ENCODE results near the gene CEACAM4. TPM values are rescaled to one million over a fixed set of nuclear protein-coding genes. Genes with fewer than 3 reads are reported as not detected.

CEACAM4 gene
- total and polyA plus RNA-seq, 2 of the 4 experiments (the other 2 are of a cell fraction) = not detected

DNA sequence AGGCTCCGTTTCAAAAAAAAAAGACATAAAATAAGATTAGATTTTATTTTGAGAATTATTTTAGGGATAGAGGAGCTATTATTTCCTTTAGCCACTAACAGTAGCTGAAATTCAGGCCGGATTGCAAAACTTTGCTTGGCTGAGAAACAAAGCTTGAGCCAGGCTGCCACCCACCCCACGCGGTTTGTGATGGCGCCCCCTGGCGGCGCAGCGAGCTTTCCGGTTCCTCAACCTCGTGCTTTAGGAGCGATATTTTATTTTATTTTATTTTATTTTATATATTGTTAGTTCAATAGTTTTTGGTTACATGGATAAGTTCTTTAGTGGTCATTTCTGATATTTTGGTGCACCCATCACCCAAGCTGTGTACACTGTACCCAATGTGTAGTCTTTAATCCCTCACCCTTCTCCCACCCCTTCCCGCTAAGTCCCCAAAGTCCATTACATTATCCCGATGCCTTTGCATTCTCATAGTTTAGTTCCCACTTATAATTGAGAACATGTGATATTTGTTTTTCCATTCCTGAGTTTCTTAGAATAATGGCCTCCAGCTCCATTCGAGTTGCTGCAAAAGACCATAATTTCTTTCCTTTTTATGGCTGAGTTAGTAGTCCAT is 19.8 kb upstream of the CEACAM4 start:
- no TSS peak for BruUV-seq (replicated peaks)
- intact Hi-C loops (cut with micrococcal nuclease) (no loop called here), in situ Hi-C loops (cut with MboI; ENCODE audit: low sequenced_read_pairs) (no loop called here), dilution Hi-C loops (cut with HindIII; ENCODE audit: low sequenced_read_pairs, unreplicated experiment) (no loop called here)
- Histone ChIP-seq H2BK120ac (ENCODE audit: low read depth, low read length) (no peak overlapping the region), H2AK5ac (ENCODE audit: low read depth, low read length) (no peak overlapping the region), H3K9me3 (ENCODE audit: control insufficient read depth, insufficient read depth, low read length) (no peaks in the 10 kb centered on the region), H4K20me1 (ENCODE audit: insufficient read depth, low read length) (no peaks in the 10 kb centered on the region), H3K23ac (ENCODE audit: low read depth, low read length) (no peak overlapping the region), H4K91ac (ENCODE audit: insufficient read depth, low read depth, low read length) (no peak overlapping the region), H3K27me3 (ENCODE audit: control insufficient read depth, insufficient read depth, low read length) (no peaks in the 10 kb centered on the region; the same call in 1 of the 2 replicates), H3K79me1 (ENCODE audit: low read depth in 1 of 2, low read length in 2 of 2) (no peaks in the 10 kb centered on the region), H2BK20ac (ENCODE audit: low read depth, low read length) (no peak overlapping the region), H3K18ac (ENCODE audit: low read depth, low read length) (no peak overlapping the region), H3K9ac (ENCODE audit: low read depth, low read length) (no peak overlapping the region), H3K9me1 (ENCODE audit: insufficient read depth, low read length) (no peaks in the 10 kb centered on the region), H3K14ac (replicated peaks; ENCODE audit: low read depth, low read length) (no peak overlapping the region), H3K36me3 (ENCODE audit: control insufficient read depth, insufficient read depth, low read length) (no peaks in the 10 kb centered on the region), H3K56ac (ENCODE audit: extremely low read depth, insufficient read depth, low read length) (no peak overlapping the region), H2BK5ac (ENCODE audit: low read depth, low read length, poor library complexity, severe bottlenecking) (no peak overlapping the region), H2AFZ (replicated peaks; ENCODE audit: low read length, poor library complexity) (no peak overlapping the region), H3K4me3 (ENCODE audit: insufficient read depth, low read depth, low read length) (no peak overlapping the region), H4K5ac (ENCODE audit: low read depth, low read length) (no peak overlapping the region), H3K4me1 (ENCODE audit: control insufficient read depth, insufficient read depth, low read length) (no peaks in the 10 kb centered on the region), H3K4me2 (ENCODE audit: low read depth, low read length) (no peak overlapping the region), H4K8ac (ENCODE audit: low read depth in 2 of 2, low read length in 2 of 2) (no peak overlapping the region), H2BK15ac (ENCODE audit: low read depth, low read length) (no peak overlapping the region), H2AK9ac (replicated peaks; ENCODE audit: low read depth, low read length, poor library complexity) (no peak overlapping the region), H3K4ac (ENCODE audit: low read depth, low read length) (no peak overlapping the region), H3K27ac (ENCODE audit: insufficient read depth, low read length) (no peak overlapping the region)
- DNase-seq (no peak), ATAC-seq (ENCODE audit: low read depth) (no peak)
- no peak for TF ChIP-seq NFE2L2 (IDR thresholded peaks at IDR 0.05; ENCODE audit: low read depth, low read length)
- TF ChIP-seq MAZ (IDR thresholded peaks at IDR 0.05; ENCODE audit: borderline replicate concordance, low read depth, low read length) = no peak
- no peak for TF ChIP-seq SMC3 (IDR thresholded peaks at IDR 0.05; ENCODE audit: low read depth, low read length)
- no peak for TF ChIP-seq FOS (IDR thresholded peaks at IDR 0.05; ENCODE audit: low read depth, low read length)
- TF ChIP-seq BHLHE40 (IDR thresholded peaks at IDR 0.05; ENCODE audit: low read depth, low read length) = no peak
- TF ChIP-seq, protein P1, sequence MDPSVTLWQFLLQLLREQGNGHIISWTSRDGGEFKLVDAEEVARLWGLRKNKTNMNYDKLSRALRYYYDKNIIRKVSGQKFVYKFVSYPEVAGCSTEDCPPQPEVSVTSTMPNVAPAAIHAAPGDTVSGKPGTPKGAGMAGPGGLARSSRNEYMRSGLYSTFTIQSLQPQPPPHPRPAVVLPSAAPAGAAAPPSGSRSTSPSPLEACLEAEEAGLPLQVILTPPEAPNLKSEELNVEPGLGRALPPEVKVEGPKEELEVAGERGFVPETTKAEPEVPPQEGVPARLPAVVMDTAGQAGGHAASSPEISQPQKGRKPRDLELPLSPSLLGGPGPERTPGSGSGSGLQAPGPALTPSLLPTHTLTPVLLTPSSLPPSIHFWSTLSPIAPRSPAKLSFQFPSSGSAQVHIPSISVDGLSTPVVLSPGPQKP (IDR thresholded peaks at IDR 0.05; ENCODE audit: borderline replicate concordance, low read depth, low read length) = no peak
- TF ChIP-seq, protein P2, sequence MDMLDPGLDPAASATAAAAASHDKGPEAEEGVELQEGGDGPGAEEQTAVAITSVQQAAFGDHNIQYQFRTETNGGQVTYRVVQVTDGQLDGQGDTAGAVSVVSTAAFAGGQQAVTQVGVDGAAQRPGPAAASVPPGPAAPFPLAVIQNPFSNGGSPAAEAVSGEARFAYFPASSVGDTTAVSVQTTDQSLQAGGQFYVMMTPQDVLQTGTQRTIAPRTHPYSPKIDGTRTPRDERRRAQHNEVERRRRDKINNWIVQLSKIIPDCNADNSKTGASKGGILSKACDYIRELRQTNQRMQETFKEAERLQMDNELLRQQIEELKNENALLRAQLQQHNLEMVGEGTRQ (IDR thresholded peaks at IDR 0.05; ENCODE audit: low read depth, low read length) = no peak
- TF ChIP-seq RFX5 (IDR thresholded peaks at IDR 0.05; ENCODE audit: low read depth, low read length) = no peak
- no peak for TF ChIP-seq CEBPB (IDR thresholded peaks at IDR 0.05; ENCODE audit: low read depth, low read length)
- TF ChIP-seq MXI1 (IDR thresholded peaks at IDR 0.05; ENCODE audit: borderline replicate concordance, low read depth, low read length) = no peak
- no peak for TF ChIP-seq CHD1 (IDR thresholded peaks at IDR 0.05; ENCODE audit: low read depth, low read length)
- TF ChIP-seq RCOR1 (IDR thresholded peaks at IDR 0.05; ENCODE audit: insufficient replicate concordance, low read length) = no peak
- TF ChIP-seq RAD21 (IDR thresholded peaks at IDR 0.05; ENCODE audit: low read length) = no peak
- TF ChIP-seq POLR2A (IDR thresholded peaks at IDR 0.05; ENCODE audit: low read depth, low read length) = no peak
- ChIA-PET CTCF (interaction anchor here (0.6 kb wide), 1 partner anchor 8 kb away, joined by 5 read pairs; no protein-coding TSS in a partner anchor), POLR2A (ENCODE audit: unreplicated experiment) (no interaction called here)
- no CpG with 5 or more reads among the region's 14 CpGs for WGBS, 2 experiments (ENCODE audit: extremely low coverage in 2 of 2, insufficient read length in 1 of 2)
